Stimulated activated CD4-positive, alpha-beta T cell treated with anti-CD3 and anti-CD28 coated beads, Interleukin-2, amount 100 ng/mL, for 48 hours (primary cell): ENCODE results near the gene PNPLA8.
A peak's percentile ranks its signal among the peaks of the same experiment; 100 is the strongest.
"Not testable (repeated sequence)": the region's sequence is repeated elsewhere in the genome, so short reads cannot be mapped to it uniquely, and the experiment has no call there.

Experiments used
- DNase-seq, 2 donors: peaks; one replicate each; pipeline ENCODE4 v3.0.0-alpha.2; 2020

Gene PNPLA8

DNA sequence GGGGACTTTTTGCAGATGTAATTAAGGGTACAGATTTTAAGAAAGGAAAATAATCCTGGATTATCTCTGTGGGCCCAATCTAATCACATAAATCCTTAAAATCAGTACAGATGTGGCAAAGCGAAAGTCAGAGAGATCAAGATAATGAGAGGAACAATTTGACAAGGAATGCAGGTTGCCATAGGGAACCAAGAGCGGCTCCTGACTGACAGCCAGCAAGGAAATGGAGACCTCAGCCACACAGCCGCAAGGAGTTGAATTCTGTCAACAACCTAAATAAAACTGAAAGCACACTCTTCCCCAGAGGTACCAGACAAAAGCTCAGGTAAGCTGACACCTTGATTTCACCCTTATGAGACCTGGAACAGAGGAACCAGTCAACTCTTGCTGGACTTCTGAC lies 3.4 kb upstream of the PNPLA8 start:
- no peak for DNase-seq

DNA sequence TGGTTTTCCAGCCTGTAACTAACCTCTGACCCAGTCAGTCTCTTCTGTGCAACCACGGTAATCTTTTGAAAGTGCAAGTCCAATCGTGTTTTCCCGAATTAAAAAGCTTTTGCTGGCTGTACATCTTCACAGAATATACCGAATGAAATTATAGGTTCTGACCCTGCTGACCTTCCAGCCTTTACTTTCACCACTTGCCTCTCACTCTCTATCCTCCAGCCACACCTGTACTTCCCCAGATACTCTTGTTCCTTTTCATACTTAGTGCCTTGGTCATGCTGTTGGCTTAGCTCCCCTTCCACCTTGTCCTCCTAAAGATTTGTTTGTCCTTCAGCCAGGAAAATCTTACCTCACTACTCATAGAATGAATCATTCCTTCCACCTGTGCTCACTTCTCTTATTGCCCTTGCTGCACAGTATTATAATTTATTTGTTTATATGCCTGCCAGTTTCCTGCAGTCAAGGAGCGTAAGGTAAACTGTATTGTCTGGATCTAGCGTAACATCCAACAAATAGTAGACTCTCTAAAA lies 2.3 kb upstream of the PNPLA8 start:
- DNase-seq: no peak

DNA sequence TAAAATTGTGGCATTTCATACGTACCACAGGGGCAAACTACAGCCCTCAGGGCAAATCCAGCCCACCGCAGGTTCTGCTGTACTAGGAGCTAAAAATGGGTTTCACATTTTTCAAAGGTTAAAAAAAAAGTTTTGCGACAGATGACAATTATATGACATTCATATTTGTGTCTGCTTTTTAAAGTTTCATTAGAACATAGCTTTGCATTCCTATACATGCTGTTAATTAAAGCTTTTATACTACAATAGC lies 758 bp upstream of the PNPLA8 start:
- no peak for DNase-seq

DNA sequence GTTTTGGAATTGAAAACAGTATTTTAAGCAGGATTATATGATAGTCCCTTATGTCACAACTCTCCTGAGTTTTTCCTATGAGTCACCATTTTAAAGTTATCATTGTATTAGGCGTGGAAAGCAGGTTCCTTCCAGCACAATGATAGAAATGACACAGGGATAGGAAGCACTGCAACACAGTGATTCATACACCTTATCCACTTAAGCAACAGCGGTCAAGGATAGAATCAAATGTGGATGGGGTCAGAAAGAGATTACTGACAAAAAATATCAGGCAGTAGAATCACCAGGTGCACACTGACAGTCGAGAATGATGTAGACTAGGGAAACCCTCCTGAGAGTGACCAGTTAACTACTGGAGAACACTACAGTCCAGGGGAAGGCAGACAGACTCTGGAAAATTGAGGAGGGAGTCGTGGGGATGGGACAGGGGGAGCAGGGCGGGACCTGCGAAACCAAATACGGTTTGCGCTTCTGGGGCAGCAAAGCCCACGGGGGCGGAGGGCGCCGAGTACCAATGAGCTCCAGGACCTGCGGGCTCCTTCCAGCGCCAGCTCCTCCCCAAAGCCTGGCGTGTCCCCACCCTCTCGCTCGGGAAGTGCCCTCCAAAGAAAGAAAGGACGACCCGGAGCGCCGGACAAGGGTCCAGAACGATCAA lies 479 bp downstream of the PNPLA8 start:
- peak in 1 of 2 donors; percentile 54 for DNase-seq

DNA sequence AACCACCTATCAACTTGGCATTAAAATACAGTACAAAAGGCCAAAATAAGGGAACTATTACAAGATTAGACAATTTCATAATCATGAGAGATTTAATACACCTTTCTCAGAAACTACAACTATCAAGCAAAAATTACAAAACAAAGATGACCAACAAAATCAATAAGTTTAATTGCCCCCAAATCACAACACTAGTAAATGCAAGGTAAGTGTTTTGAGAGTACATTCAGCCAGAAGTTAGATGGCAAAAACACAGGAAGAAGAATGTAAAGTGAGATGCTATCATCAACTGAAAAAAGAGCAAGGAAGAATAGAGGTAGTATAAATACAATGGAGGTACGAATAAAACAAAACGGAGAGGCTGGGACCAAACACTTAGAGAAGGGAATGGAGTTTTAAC lies 3.2 kb downstream of the PNPLA8 start:
- no peak for DNase-seq

DNA sequence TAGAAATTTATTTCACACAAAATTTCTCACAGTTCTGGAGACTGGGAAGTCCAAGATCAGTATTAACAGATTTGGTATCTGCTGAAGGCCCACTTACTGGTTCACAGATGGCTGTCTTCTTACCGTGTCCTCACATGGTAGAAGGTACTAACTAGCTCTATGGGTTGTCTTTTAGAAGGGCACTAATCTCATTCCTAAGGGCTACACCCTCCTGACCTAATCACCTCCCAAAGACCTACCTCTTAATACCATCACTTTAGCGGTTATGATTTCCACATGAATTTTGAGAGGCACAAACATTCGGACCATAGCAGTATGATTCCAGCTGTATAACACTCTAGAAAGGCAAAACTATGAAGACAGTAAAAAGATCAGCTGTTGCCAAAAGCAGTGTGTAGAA lies 8.0 kb downstream of the PNPLA8 start:
- DNase-seq: no peak

DNA sequence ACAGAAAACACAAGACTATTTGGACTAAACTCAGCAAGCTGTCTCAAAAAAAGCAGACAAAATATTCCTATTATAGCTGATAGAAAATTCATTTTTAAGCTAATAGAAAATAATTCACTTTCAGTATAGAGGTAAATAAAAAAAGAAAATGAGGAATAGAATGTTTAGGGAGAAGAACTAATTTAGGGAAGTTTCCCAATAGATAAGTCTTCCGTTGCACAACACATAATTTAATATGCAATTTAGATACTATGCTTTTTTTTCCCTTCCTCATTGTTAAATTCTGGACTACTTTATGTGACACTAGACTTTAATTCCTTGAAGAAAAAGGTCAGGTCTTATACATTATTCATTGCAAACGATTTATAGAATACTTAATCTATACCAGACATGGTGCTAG lies 10.3 kb downstream of the PNPLA8 start:
- no peak for DNase-seq

DNA sequence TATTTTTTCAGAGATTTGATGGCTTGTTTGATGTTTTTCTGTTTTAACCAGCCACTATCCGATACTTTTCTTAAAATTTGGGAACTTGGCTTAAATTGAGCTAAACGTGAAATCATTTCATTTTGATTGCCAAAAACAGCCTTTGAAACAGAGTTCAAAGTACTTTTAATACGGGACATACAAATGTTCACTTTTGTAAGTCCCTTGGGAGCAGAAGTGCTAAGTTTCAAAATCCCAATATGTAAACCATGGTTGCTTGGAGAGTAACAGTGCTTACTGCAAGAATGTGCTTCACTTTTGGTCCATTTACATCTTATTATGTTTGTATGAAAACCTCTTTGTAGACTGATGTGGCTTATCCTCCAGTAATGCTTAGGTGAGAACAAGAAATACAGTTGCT lies 10.9 kb downstream of the PNPLA8 start:
- no peak for DNase-seq

DNA sequence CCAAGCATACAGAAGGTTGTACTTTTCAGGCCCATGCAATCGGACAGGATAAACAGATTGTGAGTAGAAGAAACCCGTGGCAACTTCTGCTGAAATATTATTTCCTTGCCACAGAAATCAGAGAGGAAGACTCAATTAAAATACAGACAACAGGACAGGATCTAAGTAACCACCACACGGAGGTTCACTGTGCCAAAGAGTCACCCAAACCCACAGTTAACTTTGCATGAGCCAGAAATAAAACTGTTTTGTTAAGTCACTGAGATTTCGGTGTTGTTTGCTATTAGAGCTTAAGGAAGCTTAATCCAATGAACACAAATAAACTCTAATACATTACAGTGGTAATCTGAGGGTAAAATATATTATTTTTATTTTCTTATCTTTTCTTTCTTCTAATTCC lies 14.0 kb downstream of the PNPLA8 start:
- no peak for DNase-seq

DNA sequence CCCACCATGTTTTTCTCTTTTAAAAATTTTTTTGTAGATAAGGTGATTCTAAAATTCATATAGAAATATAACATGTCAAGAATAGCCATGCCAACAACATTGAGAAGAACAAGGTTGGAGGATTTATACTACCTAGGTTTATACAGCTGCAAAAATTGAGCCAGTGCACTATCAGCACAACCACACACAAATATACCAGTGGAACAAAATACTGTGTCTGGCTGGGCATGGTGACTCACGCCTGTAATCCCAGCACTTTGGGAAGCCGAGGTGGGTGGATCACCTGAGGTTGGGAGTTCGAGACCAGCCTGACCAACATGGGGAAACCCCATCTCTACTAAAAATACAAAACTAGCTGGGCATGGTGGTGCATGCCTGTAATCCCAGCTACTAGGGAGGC lies 21.4 kb downstream of the PNPLA8 start:
- DNase-seq: not testable (repeated sequence)

DNA sequence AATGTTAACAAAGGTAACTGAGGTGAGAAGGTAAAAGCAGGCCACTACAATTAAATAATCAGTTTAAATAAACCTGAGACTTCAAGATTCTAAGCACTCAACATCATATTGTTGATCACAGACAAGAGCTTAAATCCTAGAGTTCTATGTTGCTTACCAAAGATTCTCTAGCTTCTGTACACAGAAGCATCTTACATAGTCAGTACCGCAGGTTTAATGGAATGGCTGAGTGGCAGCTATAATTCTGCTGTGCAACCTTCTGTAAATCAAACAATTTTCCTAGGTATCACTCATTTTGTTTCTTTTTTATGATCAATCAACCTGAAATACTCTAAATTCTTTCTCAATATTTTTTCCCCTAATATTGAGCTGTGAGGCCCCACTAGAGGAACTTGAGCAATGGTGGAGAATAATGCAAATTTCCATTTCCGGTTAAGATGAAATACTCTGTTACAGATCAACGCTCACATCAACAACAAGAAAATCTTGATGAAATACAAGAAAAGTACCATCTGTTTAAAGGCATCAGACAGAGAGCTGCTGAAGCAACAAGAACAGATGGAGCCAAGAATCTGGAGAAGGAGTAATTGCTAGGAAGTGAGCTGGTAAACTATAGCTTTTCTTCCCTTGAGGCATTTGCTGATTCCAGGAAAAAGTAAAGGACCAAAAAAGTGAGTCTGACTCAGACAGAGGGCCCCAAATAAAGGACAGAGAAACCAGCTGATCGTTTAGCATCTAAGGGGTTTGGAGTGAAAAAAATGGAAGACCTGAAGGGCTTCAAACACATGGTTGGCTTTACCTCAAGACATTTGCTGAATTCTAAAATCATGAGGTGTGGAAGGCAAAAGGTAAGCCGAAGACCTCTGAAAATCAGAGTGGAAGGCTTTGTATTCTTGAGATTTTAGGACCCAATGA lies 22.6 kb downstream of the PNPLA8 start:
- DNase-seq: no peak

DNA sequence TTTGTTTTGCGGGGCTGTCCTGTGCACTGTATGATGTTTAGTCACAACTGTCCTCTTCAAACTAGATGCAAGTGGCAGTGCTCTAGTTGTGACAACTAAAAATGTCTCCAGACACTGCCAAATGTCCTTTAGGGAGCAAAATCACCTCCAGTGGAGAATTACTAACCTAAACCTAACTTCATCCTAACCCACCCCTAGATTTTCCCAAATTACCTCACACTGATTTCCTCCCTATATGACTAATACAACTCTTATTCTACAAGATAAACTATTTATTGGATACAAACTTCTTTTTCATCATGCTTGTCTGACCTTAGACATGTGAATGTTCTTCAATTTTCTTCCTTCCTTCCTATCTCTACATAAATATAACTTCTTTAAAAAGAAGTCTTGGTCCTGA lies 26.4 kb downstream of the PNPLA8 start:
- no peak for DNase-seq

DNA sequence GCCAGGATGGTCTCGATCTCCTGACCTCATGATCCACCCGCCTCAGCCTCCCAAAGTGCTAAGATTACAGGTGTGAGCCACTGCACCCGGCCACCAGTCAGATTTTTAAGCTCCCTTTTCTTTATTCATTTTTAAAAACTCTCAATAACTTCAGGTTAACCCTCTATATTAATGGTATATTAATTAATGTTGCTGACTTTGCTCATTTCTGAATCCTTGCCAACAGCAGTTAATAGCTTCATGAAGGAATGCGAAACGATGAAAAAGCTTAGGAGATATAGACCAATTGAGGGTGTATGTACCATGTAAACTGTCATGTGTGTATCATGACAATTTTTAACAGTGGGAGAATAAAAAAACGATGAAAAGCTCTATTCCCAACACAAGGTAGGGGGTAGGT lies 27.5 kb downstream of the PNPLA8 start:
- no peak for DNase-seq

DNA sequence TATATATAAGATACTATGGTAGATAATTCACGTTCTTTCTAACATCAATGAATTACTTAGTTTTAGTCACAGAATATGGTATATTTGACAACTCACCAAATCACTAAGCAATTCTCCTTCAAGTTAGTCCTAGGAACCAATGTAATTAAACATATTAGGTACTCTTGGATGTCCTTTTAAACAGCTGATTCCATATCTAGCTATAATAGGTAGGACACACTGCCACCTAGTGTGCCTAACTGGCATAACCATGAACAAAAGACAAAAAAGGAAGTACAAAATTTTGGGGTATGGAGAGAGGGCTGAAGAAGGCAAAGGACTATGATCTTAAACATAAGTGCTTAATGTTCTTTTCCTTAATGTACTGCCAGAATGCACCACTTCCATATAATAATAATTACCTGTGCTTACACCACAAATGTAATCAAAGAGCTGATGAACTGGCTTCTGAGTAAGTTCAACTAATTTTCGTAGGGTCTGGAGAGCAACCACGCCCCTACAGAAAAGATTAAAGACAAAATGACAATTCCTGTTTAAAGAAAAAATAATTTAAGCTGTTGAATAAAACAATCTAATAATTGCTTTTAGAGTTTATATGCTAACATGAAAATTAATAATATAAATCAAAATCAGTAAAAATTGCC lies 28.7 kb downstream of the PNPLA8 start:
- DNase-seq: peak; percentile 45 to 46

DNA sequence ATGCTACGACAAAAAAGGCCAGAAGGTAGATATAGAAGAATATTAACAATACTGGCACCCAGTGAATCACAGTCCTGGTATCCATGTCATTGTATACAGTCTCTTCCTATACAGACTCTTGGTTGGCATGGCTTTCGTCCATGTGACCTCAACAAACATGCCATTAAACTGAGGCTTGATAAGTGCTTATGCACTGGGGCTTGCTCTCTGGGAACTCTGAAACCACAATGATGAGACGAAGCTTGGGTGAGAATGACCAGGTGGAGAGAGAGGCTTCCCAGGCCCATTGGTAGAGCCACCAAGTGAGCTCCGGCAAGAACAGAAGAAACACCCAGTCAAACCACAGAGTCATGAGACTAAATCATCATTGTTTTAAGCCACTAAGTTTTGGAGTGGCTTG lies 33.2 kb downstream of the PNPLA8 start:
- no peak for DNase-seq

DNA sequence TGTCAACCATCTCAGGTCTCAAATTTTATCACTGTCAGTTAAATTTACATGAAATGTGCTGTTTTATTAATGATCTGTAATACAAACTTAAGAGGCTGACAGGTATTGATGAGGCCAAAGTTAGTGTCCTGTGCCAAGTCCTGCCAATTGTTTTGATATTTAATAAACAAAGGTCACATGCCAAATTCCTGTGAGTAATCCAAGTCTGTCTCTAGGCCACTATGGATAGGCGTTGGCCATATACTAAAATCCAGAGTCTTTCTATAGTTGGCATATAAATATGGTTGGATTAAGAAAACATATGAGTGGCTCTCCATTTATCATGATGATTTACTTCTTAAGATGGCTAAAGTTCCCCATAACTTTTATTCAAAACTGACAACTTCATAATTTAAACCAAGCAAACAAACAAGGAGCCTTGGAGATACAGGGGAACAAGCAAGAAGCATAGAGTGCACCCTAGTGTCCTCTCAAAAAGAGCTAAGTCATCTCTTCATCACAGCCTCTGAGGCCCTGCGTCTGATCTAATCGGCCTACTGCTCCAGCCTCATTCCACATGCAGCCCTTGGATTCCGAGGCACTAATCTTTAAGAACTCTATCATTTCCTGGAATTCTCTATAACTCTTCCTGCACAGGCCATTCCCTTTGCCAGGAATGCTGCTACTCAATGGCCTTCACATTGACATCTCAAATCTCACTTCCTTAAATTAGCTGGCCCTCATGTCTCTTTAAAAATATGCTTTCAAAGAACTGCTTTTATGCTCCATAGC lies 37.0 kb downstream of the PNPLA8 start:
- no peak for DNase-seq

DNA sequence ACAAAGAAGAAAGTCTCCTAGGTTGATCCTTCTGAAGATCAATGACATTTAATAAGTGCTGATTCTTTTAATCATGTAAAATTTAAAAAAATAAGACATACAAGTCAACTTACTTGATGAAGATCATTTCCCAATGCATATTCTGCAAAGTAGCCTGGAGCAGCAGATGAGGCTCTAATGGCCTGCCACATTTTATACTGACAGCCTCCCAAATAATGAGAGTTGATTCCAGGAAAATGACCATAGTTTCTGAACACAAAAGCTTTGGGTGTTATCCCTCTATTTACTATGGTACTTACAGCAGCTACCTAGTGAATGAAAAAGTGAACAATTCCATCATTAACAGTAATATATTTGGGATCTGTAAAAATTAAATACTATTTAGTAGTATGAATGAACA lies 38.3 kb downstream of the PNPLA8 start:
- no peak for DNase-seq

DNA sequence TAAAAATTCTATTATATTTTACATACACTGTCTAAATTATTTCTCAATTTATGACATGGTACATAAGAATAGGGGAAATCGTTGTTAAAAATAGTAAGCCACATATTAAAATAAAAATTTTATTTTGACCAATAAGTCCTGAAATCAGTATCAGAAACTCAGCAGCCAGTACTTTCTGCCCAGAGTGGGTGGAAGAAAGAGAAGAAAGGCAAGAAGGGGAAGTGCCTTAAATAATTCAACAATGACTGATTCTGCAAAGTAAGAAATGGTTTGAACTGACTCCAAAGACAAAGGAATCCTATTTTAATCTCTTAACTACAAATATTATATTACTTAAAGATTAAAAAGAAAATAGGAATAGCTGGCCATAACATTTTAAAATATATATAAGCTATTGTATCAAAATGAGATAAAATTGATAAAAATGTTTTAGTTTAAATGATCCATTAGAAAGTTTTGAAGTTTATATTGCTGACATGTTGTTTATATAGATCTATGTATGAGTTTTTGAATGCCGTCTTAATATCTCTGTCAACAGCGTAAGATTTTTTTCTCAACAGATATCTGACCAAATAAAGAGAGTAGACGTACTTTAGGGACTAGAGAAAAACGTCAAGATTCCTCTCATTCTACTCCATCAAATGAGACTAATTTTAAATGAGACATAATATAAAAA lies 39.5 kb downstream of the PNPLA8 start:
- no peak for DNase-seq

DNA sequence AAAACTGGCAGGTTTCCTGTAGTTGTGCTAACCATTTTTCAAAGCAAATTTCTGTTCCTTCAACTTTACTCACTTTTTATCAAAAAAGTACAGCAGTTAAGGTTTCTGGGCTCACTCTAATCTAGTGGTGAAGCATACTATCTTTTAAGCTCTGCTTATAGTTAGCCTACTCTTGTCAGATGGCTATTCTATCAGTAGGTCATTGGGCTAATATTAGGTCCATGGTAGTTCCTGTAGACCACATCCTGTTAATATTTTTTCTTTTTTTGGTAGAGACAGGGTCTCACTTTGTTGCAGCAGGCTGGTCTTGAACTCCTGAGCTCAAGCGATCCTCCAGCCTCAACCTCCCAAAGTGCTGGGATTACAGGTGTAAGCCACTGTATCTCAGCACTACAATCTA lies 41.8 kb downstream of the PNPLA8 start:
- DNase-seq: no peak

DNA sequence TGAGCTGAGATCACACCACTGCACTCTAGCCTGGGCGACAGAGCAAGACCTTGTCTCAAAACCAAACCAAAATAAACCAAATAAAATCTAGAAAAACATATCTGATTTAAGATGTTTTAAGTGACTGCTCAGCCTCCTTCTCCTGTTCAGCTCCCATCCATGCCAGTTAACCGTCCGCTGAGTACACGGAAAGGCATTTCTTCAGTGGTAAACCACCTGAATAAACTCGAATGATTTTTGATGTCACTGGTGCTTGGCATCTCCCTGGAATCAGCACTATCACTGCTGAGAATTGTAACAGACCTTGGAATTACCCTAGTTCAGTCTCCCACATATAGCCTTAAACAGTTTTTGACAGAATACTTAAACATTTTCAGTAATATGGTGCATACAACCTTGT lies 45.6 kb downstream of the PNPLA8 start:
- no peak for DNase-seq

DNA sequence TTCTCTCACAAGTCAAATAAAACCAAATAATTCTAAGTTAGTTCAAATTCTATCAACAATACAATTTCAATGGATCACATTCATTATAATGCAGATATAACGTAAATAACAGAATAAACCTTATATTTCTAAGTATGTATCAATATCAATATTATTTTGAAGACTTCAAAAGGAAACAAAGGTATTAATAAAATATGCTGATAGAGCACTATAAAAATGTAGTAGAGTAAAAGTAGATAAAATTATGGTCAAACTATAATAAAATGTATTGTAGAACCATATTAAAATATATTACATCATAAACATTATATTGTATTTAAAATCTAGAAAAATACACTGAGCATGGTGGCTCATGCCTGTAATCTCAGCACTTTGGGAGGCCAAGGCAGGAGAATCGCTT lies 46.2 kb downstream of the PNPLA8 start:
- DNase-seq: no peak

DNA sequence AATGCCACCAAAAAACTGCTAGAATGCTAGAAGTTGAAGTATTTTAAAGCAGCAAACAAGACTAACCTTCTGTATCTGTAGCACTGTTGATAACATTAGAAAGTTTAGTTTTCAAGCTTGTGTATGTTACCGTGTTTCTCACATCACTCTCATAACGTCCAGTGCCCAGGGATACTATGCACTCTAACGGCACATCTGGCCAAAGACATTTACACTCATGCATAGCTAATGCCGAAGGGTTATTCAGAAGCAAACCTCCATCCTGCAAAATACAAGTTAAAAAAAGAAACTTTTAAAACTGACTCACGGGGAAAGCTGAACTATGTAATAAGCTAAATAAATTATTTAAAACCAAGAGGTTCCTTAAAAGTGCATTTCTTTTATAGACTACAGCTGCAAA lies 46.8 kb downstream of the PNPLA8 start:
- DNase-seq: no peak

DNA sequence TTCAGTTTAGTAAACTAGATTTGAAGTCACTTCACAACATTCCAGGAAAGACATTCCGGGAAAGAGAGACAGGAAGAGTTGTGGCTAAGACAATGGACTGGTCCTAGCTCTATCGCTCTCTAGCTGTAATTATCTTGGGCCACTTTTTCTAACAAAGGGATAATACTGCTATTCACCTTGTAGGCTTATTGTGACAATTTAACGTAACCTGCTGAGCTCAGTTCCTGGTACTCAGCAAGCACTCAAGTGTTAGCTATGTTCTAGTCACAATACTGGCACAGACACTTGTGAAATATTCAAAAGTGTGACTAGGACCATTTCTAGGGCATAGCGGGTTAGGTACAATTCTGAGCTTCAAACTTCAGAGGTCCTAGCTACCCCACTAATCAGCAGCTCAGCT lies 57.7 kb downstream of the PNPLA8 start:
- DNase-seq: no peak
